Adrenal gland (tissue), 5 donors: ENCODE results near the gene PTPRE.

ENCODE experiments used
- POLR2A ChIP-seq, 2 donors: fragments of 450-650 bp; IDR thresholded peaks; one replicate each; pipeline ENCODE4 v1.6.1; 2017; ENCODE audit warnings: antibody characterized with exemption in 2 of 2, mild to moderate bottlenecking in 2 of 2, moderate library complexity in 1 of 2
- TF ChIP-seq, protein P1 (sequence below), 6 experiments: fragments of 450-650 bp in 4 of 6; fragments of 200-600 bp in 2 of 6; sonication (generic) in 1 of 6; IDR thresholded peaks; 1 replicate in 5 of 6; 2 replicates in 1 of 6; pipeline versions ENCODE4 v1.5.1 to v1.8.0; 2016 to 2021; ENCODE audit warnings: antibody characterized with exemption in 6 of 6, mild to moderate bottlenecking in 2 of 6, moderate library complexity in 1 of 6
- donor health status: DM: no; HTN: no; CAD: no.

DNA sequence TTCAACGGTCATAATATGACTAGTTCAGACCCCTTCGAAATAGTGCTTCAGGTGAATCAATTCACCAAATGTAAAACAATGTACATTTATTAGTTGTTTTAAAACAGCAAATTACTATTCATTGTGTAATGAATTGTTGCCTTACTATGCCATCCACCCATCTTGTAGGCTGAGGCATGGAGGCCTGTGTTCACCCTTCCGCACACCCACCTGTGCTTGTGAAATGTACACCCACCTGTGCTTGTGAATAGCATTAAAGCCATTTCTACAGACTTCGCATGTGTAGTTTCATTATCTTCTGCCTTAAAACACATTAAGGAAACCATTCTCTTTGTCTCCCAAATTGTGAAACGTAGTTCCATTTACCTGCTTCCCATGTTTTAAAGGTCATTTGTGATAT is 31.0 kb upstream of the PTPRE start:
- TF ChIP-seq, protein P1, sequence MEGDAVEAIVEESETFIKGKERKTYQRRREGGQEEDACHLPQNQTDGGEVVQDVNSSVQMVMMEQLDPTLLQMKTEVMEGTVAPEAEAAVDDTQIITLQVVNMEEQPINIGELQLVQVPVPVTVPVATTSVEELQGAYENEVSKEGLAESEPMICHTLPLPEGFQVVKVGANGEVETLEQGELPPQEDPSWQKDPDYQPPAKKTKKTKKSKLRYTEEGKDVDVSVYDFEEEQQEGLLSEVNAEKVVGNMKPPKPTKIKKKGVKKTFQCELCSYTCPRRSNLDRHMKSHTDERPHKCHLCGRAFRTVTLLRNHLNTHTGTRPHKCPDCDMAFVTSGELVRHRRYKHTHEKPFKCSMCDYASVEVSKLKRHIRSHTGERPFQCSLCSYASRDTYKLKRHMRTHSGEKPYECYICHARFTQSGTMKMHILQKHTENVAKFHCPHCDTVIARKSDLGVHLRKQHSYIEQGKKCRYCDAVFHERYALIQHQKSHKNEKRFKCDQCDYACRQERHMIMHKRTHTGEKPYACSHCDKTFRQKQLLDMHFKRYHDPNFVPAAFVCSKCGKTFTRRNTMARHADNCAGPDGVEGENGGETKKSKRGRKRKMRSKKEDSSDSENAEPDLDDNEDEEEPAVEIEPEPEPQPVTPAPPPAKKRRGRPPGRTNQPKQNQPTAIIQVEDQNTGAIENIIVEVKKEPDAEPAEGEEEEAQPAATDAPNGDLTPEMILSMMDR (IDR thresholded peaks at IDR 0.05): no peak
- no peak for TF ChIP-seq POLR2A (IDR thresholded peaks at IDR 0.05)
